Fibroblast of skin of back (primary cell): ENCODE data around the gene PRKG1.
"Not testable (repeated sequence)": the region's sequence is repeated elsewhere in the genome, so short reads cannot be mapped to it uniquely, and the experiment has no call there.

ENCODE experiments used
- DNase-seq: peaks from one replicate; pipeline ENCODE4 v3.0.0-alpha.2; 2013

Gene PRKG1

DNA sequence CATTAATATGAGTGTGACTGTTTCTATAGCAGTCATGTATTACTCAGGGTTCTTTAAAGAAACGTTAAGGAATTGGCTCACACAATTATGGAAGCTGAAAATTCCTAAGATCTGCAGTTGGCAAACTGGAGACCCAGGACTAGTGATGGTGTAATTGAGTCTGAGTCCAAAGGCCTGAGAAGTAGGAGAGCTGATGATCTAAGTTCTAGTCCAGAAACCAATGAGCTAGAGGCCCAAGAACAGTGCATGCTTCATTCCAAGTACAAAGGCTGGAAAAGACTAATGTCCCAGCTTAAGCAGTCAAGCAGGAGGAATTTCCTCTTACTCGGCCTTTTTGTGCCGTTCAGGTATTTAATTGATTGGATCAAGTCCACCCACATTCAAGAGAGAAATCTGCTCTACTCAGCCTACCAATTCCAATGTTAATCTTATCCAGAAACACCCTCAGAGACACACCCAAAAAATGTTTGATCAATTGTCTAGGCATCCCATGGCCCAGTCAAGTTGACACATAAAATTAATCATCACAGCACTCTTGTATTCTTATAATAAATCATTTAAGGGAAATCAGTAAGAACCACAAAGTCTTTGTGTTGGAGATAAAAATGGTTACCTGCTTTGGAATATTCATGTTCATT, 312.1 kb downstream of the PRKG1 start:
- peak; percentile 20 for DNase-seq

- peak; percentile 99 for DNase-seq
These were observed 315.4 kb downstream of the PRKG1 start for GRCh38 chr10:51389415-51390321.

DNA sequence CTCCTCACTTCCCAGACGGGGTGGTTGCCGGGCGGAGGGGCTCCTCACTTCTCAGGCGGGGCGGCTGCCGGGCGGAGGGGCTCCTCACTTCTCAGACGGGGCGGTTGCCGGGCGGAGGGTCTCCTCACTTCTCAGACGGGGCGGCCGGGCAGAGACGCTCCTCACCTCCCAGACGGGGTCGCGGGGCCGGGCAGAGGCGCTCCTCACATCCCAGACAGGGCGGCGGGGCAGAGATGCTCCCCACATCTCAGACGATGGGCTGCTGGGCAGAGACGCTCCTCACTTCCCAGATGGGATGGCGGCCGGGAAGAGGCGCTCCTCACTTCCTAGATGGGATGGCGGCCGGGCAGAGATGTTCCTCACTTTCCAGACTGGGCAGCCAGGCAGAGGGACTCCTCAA, 318.7 kb downstream of the PRKG1 start:
- not testable (repeated sequence) for DNase-seq

GRCh38 chr10:51394039-51394438, 319.8 kb downstream of the PRKG1 start:
- no peak for DNase-seq

DNA sequence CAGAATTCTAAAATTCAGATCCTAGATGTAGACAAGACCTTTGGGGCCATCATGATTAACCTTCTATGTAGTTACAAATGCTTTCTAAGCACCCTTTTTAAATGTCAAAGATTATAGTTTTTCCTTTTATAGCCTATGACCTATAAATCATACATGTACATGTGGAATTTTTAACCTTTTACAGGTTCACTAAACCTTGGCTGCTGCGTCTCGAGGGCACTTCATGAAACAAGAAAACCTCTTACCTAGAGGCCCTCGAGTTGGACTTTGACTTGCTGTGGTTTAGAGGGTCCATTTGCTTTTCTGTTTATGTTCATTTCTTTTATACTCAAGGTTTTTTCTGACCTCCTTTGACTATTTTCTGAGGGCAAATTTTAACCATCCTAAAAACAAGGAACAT, 323.0 kb downstream of the PRKG1 start:
- DNase-seq, result no peak

- DNase-seq, result peak; percentile 75
These were observed 323.4 kb downstream of the PRKG1 start for GRCh38 chr10:51397695-51398094.

GRCh38 chr10:51399840-51400239, 325.6 kb downstream of the PRKG1 start:
- DNase-seq, result no peak

- DNase-seq, result no peak
These were observed 326.3 kb downstream of the PRKG1 start for GRCh38 chr10:51400392-51401096.

- DNase-seq, result no peak
These were observed 329.2 kb downstream of the PRKG1 start for GRCh38 chr10:51403521-51403920.

GRCh38 chr10:51405580-51406351, 331.5 kb downstream of the PRKG1 start:
- DNase-seq, result peak; percentile 58

GRCh38 chr10:51406581-51406980, 332.3 kb downstream of the PRKG1 start:
- DNase-seq, result no peak

DNA sequence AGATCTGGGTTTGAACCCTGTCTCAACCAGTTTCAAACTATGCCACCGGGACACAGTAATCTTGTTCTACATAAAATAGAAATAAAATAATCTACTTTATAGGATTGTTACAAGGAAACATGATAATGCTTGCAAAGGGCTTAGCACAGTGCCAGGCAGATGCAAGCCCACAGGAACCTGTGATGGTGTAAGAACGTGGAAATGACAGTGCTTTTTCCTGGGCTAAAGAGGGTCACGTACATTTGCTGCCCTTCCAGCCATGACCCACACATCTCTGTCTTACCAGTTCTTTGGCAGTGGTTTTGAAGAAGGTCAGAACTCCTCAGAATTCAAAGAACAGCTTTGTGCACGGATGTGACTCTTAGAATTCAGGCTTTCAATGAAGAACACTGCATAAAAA, 342.2 kb downstream of the PRKG1 start:
- DNase-seq, result no peak

GRCh38 chr10:51419196-51420093, 345.2 kb downstream of the PRKG1 start:
- no peak for DNase-seq

DNA sequence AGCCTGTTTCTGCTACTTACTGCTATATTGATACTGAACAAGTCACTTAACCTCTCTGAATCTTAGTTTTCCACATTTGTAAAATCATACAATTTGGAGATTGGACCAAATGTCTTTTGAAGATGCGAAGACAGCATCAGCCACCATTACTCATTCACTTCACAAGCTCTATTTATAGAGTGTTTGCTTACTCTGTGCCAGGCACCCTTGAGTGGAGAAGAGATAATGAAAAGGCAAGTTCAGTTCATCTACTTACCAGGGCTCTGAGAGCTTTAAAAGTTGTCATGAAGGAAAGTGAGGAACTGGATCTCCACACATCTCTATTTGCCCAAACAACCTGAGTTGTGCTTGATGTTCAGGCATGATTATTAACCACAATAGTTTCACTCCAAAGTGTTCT, 347.6 kb downstream of the PRKG1 start:
- peak; percentile 18 for DNase-seq

- peak; percentile 67 for DNase-seq
These were observed 348.2 kb downstream of the PRKG1 start for GRCh38 chr10:51422311-51423120.

- DNase-seq, result no peak
These were observed 348.8 kb downstream of the PRKG1 start for GRCh38 chr10:51423121-51423452.

GRCh38 chr10:51425431-51425830, 351.1 kb downstream of the PRKG1 start:
- peak; percentile 46 for DNase-seq

- DNase-seq, result no peak
These were observed 353.5 kb downstream of the PRKG1 start for GRCh38 chr10:51427758-51428157.

- no peak for DNase-seq
These were observed 356.2 kb downstream of the PRKG1 start for GRCh38 chr10:51430506-51430905.

DNA sequence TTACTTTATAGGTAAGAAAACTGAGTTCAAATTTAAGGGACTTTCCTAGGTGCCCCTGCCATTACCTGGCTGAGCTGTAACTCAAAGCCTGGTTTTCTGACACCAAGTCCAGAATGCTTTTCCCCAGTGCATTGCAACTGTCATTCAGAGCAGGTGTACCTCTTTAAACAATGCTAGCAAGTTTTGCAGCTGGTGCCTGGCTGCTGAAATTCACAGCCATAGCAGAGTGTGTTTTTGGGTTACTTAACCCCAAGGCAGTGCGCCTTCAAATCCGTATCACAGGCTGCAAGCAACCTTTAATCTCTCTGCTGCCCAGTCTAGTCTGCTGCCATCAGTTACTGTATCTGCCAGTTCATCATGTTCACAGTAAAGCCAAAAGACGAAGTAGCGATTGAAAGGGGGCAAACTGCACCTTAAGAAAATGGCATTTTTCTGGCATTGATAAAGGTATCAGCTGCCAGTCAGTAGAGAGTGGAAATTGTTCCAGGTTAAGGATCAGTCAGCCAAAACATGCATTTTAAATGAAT, 359.7 kb downstream of the PRKG1 start:
- DNase-seq, result no peak
